ENCODE results near the gene COG8.

GRCh38 chr16:69322343-69322742 lies 17.0 kb downstream of the COG8 start:
- no peak for TF ChIP-seq CTCF (IDR thresholded peaks at IDR 0.05; ENCODE audit: insufficient read depth, low read length, poor library complexity, severe bottlenecking)
- TF ChIP-seq EZH2phosphoT487 (conservative IDR thresholded peaks at IDR 0.05; ENCODE audit: low read length): no peak

Measured in SU-DHL-6 (cell line).